Measurements from ENCODE around the gene SLC36A1.

- no peak for TF ChIP-seq SP1 (IDR thresholded peaks at IDR 0.05)
- TF ChIP-seq FOXM1 (IDR thresholded peaks at IDR 0.05; ENCODE audit: borderline replicate concordance): no peak
- no peak for TF ChIP-seq FOXA1 (IDR thresholded peaks at IDR 0.05)
- TF ChIP-seq L3MBTL2 (conservative IDR thresholded peaks at IDR 0.05): no peak
- no peak for TF ChIP-seq CTBP1 (IDR thresholded peaks at IDR 0.05; ENCODE audit: borderline replicate concordance)
- TF ChIP-seq SUZ12 (IDR thresholded peaks at IDR 0.05): no peak
Measured at GRCh38 chr5:151434570-151435237, 12.7 kb upstream of the SLC36A1 start.

All from HEK293T (cell line).